NB4 (cell line): ENCODE results near the gene MAGI1.

ENCODE experiments used
- DNase-seq: peaks from one replicate; pipeline ENCODE4 v3.0.0; 2010; ENCODE audit warnings: low read depth
- H3K4me3 ChIP-seq: one replicate; pipeline ENCODE4 v1.5.1; 2011; ENCODE audit warnings: mild to moderate bottlenecking, low read depth, low read length, moderate library complexity
- MYC ChIP-seq: IDR thresholded peaks from 2 replicates; pipeline ENCODE4 v1.6.1; 2011; ENCODE audit warnings: low read depth, low read length
- POLR2A ChIP-seq: IDR thresholded peaks from 2 replicates; pipeline ENCODE4 v1.6.1; 2011; ENCODE audit warnings: mild to moderate bottlenecking; ENCODE audit not compliant: insufficient read length; ENCODE audit errors: extremely low read depth
- TF ChIP-seq, protein P1 (sequence below): IDR thresholded peaks from one replicate; pipeline ENCODE4 v1.5.1; 2012; ENCODE audit warnings: low read depth, low read length
- TF ChIP-seq, protein P2 (sequence below): IDR thresholded peaks from 2 replicates; pipeline ENCODE4 v1.6.1; 2011; ENCODE audit warnings: low read depth, low read length

MAGI1 gene

DNA sequence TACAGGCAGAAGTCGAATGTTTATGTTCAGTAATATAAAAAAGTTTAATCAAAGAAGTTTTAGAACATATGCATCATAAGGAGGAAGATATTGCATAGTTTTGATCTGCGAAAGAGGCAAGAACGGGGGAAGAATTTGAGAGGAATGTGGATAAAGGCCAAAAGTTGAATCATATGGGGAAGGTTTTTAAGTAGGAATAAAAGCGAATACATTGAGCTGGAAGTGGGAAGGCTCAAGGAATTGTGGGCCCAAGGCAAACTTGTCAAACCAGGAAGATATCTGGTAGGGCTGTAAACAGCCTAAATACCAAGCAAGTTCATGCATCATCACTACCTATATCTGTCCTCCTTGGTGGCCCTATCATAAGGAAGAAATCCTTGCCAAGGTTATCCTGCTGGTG, 186.9 kb downstream of the MAGI1 start:
- TF ChIP-seq, protein P1, sequence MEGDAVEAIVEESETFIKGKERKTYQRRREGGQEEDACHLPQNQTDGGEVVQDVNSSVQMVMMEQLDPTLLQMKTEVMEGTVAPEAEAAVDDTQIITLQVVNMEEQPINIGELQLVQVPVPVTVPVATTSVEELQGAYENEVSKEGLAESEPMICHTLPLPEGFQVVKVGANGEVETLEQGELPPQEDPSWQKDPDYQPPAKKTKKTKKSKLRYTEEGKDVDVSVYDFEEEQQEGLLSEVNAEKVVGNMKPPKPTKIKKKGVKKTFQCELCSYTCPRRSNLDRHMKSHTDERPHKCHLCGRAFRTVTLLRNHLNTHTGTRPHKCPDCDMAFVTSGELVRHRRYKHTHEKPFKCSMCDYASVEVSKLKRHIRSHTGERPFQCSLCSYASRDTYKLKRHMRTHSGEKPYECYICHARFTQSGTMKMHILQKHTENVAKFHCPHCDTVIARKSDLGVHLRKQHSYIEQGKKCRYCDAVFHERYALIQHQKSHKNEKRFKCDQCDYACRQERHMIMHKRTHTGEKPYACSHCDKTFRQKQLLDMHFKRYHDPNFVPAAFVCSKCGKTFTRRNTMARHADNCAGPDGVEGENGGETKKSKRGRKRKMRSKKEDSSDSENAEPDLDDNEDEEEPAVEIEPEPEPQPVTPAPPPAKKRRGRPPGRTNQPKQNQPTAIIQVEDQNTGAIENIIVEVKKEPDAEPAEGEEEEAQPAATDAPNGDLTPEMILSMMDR: no peak
- TF ChIP-seq MYC: no peak
- no peak for TF ChIP-seq POLR2A
- TF ChIP-seq, protein P2, sequence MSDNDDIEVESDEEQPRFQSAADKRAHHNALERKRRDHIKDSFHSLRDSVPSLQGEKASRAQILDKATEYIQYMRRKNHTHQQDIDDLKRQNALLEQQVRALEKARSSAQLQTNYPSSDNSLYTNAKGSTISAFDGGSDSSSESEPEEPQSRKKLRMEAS: no peak
- DNase-seq: no peak
- H3K4me3 ChIP-seq: no peak overlapping the region

DNA sequence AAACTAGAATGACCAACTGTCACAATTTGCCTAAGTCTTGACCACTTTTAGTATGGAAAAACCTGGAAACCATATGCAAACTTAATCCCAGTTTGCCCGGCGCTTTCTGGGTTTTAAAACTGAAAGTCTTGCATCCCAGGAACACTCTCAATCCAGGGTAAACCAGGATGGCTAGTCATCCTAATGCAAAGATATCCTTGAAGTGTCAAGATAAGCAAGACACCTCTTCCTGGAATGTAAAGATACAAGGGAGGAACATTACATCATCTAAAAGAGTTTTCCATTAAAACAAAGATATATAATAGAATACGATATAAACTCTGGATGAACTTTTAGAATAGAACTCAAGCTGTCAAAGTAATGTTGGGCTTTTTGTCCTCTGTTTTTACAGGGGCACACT, 188.5 kb downstream of the MAGI1 start:
- DNase-seq: no peak
- H3K4me3 ChIP-seq: no peak overlapping the region
- TF ChIP-seq, protein P1: no peak
- TF ChIP-seq, protein P2: no peak
- TF ChIP-seq MYC (no peak), POLR2A (no peak)

DNA sequence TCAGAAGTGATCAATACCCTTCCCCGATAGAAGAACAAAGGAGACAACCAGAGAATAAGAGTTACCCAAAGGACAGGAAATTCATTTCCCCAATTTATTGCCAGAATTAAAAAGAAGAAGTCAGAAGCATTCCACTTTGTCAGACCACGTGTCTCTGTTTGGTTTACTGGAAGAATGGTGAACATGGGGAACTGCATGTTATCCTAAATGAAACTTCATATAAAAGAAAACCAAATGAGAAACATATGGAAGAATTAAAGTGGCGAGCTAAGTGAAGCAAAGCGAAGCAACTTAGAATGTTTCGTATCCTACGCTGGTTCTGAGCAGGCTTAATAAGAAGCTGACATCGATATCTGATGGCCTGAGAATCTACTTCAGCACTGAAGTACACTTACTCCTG, 190.7 kb downstream of the MAGI1 start:
- TF ChIP-seq, protein P2: no peak
- TF ChIP-seq, protein P1: no peak
- TF ChIP-seq MYC: no peak
- TF ChIP-seq POLR2A: no peak

DNA sequence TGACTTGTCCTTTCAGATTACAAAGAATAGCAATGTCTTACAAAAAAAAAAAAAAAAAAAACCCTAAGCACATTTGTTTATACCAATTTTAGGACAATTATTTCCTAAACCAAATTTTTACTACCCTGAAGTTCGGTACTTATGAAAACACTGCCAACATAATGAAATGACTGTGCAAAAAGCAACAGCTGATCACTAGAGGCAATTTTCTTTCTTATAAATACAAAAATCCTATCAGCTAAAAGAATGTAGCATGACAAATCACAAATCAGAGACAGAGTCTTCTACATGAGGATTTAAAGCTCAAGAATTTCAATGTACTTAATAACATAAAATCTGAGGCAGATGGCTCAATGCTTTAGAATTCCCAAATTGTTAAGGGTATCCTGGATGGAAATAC, 191.8 kb downstream of the MAGI1 start:
- no peak for DNase-seq
- H3K4me3 ChIP-seq: no peak overlapping the region

More for the DNA sequence above, 190.7 kb downstream of the MAGI1 start:
- no peak for DNase-seq
- H3K4me3 ChIP-seq: no peak overlapping the region

DNA sequence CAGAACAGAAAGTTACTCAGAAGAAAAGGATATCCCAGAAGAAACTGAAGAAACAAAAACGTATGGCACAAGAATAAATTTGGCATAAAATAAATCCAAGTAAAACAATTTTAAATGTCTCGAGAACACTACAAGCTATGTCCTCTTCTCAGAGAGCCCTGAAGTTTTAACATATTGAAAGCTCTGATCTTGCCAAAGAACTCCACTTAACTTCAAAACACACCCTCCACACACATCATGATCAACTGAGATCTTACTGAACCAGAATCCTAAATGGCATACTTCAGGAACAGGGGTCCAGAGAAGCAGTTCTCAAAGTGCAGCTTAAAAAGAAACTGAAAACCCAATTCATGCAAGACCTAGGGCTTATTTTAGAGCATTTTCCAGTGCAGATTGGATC, 194.3 kb downstream of the MAGI1 start:
- TF ChIP-seq POLR2A: no peak
- TF ChIP-seq MYC: no peak
- TF ChIP-seq, protein P1: no peak
- TF ChIP-seq, protein P2: no peak
- DNase-seq: no peak
- no peak overlapping the region for H3K4me3 ChIP-seq

More for the DNA sequence above, 191.8 kb downstream of the MAGI1 start:
- TF ChIP-seq MYC (no peak), POLR2A (no peak)
- TF ChIP-seq, protein P2: no peak
- TF ChIP-seq, protein P1: no peak
